ENCODE measurements around the gene UBAP1L. TPM values are rescaled to one million over a fixed set of nuclear protein-coding genes. Genes with fewer than 3 reads are reported as not detected.
A peak's percentile ranks its signal among the peaks of the same experiment; 100 is the strongest.
"Not testable (repeated sequence)": the region's sequence is repeated elsewhere in the genome, so short reads cannot be mapped to it uniquely, and the experiment has no call there.

Gene UBAP1L
- total RNA-seq, 1 donor from 2014 or later, result 5.6 TPM

DNA sequence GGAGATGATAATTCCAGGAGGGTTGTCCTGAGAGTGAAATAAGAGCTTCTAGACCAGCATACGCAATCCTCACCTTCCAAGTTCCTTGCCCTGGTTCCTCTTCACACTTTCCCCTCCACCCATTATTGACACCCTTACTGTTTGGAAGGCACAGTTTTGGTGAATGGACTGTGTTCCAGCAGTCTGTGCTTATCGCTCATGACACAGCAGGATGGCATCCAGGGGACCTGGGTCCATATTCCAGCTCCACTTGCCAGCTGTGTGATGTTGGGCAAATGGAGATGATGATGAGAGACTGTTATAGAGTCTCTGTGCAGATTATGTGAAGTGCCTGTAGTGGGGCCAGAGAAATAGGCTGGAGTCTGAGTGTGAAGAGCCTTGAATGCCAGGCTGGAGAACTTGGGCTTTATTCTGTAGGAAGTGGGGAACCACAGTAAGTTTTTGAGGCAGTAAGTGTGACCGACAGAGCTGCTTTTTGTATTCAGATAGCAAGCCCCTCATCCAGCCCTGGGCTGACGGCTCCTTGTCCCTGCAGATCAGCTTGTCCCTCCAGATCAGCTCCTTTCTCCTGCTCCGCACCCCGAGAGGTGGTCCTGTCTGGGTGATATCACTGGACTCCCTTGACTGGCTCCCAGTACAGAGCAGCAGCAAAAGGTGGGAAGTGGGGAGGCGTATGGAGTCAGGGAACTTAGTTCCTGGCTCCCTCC lies 30.3 kb downstream of the UBAP1L start:
- no peak for DNase-seq (ENCODE audit: low spot score)

- DNase-seq (ENCODE audit: low spot score), result no peak
Measured at GRCh38 chr15:65083262-65083701, 31.7 kb downstream of the UBAP1L start.

GRCh38 chr15:65082303-65082953 lies 32.6 kb downstream of the UBAP1L start:
- no peak for DNase-seq (ENCODE audit: low spot score)

GRCh38 chr15:65081758-65082157 lies 33.2 kb downstream of the UBAP1L start:
- no peak for DNase-seq (ENCODE audit: low spot score)

GRCh38 chr15:65081270-65081669 lies 33.7 kb downstream of the UBAP1L start:
- no peak for DNase-seq (ENCODE audit: low spot score)

GRCh38 chr15:65079580-65079979 lies 35.4 kb downstream of the UBAP1L start:
- no peak for DNase-seq (ENCODE audit: low spot score)

DNA sequence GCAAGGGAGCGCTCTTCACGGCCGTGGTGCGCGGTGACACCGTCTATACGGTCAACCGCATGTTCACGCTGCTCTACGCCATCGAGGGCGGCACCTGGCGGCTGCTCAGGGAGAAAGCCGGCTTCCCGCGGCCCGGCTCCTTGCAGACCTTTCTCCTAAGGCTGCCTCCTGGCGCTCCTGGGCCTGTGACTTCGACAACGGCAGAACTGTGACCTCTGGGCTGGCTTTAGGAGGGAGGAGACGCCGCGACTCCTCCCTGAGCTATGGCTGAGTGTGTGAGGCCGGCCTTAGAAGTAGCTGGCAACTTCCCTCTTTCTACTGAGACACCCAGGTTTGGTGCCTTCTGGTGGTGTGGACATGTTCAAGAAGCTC lies 37.0 kb downstream of the UBAP1L start:
- peak; percentile 66 for DNase-seq (ENCODE audit: low spot score)

DNA sequence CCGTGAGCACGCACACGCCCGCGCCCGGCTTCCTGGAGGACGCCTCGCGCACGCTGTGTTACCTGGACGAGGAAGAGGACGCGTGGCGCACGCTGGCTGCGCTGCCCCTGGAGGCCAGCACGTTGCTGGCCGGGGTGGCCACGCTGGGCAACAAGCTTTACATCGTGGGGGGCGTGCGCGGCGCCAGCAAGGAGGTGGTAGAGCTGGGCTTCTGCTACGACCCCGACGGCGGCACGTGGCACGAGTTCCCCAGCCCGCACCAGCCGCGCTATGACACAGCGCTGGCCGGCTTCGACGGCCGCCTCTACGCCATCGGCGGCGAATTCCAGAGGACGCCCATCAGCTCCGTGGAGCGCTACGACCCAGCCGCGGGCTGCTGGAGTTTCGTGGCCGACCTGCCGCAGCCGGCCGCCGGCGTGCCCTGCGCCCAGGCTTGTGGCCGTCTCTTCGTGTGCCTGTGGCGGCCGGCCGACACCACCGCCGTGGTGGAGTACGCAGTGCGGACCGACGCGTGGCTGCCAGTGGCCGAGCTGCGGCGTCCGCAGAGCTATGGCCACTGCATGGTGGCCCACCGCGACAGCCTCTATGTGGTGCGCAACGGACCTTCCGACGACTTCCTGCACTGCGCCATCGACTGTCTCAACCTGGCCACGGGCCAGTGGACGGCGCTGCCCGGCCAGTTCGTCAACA lies 37.6 kb downstream of the UBAP1L start:
- DNase-seq (ENCODE audit: low spot score), result no peak

DNA sequence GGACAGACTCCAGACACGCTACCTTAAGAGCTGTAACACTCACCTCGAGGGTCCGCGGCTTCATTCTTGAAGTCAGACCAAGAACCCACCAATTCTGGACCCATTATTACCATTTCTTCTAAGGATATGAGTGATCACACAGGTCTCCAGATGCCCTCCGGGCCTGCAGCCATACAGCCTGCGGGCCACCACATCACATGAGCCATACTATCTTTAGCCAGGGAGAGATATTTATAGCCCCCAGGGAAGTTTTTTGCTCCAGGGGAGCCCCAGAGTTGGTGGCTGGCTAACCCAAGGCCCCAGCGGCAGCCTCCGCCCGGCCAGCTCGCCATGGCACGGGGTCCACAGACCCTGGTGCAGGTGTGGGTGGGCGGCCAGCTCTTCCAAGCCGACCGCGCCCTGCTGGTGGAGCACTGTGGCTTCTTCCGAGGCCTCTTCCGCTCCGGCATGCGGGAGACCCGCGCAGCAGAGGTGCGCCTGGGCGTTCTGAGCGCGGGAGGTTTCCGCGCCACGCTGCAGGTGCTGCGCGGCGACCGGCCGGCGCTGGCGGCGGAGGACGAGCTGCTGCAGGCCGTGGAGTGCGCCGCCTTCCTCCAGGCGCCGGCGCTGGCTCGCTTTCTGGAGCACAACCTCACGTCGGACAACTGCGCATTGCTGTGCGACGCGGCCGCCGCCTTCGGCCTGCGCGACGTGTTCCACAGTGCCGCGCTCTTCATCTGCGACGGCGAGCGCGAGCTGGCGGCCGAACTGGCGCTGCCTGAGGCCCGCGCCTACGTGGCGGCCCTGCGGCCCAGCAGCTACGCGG lies 38.3 kb downstream of the UBAP1L start, which contains the start of gene KBTBD13:
Gene KBTBD13, plus strand, starts transcription at position 261 of the 805 bp plus-strand sequence. Its CDS starts 70 bp downstream, at position 331.
- no peak for DNase-seq (ENCODE audit: low spot score)

GRCh38 chr15:65075607-65076395 lies 39.2 kb downstream of the UBAP1L start:
- DNase-seq (ENCODE audit: low spot score), result not testable (repeated sequence)

DNA sequence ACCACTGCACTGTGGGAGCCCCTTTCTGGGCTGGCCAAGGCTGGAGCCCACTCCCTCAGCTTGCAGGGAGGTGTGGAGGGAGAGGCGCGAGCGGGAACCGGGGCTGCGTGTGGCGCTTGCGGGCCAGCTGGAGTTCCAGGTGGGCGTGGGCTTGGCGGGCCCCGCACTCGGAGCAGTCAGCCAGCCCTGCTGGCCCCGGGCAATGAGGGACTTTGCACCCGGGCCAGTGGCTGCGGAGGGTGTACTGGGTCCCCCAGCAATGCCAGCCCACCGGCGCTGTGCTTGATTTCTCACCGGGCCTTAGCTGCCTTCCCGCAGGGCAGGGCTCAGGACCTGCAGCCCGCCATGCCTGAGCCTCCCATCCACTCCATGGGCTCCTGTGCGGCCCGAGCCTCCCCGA lies 40.1 kb downstream of the UBAP1L start:
- not testable (repeated sequence) for DNase-seq (ENCODE audit: low spot score)

DNA sequence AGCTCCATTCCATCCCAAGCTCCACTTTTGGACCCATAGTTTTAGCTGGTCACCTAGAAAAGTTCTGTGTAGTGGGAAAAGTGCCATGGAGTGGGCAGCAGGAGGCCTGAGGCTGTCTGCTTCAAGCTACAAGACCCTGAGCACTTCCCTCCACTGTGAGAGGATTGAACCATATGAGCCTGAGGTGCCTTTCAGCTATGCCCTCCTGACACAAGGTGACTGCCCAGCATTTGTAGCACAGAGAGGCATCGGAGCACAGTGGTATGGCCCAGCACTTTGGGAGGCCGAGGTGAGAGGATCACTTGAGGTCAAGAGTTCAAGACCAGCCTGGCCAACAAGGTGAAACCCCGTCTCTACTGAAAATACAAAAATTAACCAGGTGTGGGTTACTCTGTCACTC lies 42.4 kb downstream of the UBAP1L start:
- DNase-seq (ENCODE audit: low spot score), result no peak

GRCh38 chr15:65072027-65072426 lies 43.0 kb downstream of the UBAP1L start:
- DNase-seq (ENCODE audit: low spot score), result no peak

- no peak for DNase-seq (ENCODE audit: low spot score)
Measured at GRCh38 chr15:65071381-65071811, 43.6 kb downstream of the UBAP1L start.

- DNase-seq (ENCODE audit: low spot score), result no peak
Measured at GRCh38 chr15:65069779-65070546, 45.0 kb downstream of the UBAP1L start.

DNA sequence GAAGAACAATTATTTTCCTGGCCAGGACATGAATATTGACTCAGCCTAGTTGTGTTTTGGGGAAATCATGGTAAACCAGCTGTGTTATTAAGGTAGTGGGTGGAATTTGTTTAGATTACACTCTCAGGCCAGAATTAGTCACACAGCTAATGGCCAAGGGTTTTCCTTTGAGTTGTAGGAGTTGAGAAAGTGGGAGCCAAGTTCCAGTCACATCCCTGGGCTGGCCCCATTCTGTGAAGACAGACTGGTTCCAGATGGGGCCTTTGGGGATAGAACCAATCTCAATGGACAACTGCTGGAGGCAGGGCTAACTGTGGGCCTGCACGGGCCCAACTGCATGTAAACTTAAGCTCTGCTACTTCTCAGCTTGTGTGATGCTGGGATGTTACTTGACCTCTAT lies 45.8 kb downstream of the UBAP1L start:
- peak; percentile 67 for DNase-seq (ENCODE audit: low spot score)

- DNase-seq (ENCODE audit: low spot score), result no peak
Measured at GRCh38 chr15:65068403-65068788, 46.6 kb downstream of the UBAP1L start.

- DNase-seq (ENCODE audit: low spot score), result no peak
Measured at GRCh38 chr15:65067645-65068402, 47.2 kb downstream of the UBAP1L start, which contains the start of gene RASL12. RASL12 (minus strand) TSS chr15:65067991; CDS start chr15:65067835, 156 bp downstream.

DNA sequence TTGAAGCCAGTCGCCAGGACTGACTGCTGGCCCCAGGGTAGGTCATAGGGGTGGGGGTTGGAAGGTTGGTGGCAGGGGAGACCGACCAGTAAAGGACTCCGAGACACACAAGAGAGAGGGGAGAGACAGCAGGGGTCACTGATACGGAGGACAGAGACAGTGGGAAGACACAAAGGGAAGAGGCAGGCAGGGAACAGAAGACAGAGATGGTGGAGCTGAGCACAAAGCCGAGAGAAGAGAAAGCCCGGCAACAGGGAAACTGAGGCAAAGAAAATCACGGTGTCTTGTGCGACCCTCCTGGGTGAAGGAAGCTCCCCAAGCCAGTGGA lies 47.7 kb downstream of the UBAP1L start:
- no peak for DNase-seq (ENCODE audit: low spot score)

Measured in mucosa of gallbladder (tissue), 1 donor.